Mammary epithelial cell (primary cell): ENCODE measurements around the gene BICDL1.
"Not testable (repeated sequence)": the region's sequence is repeated elsewhere in the genome, so short reads cannot be mapped to it uniquely, and the experiment has no call there.

Experiments
- EZH2 ChIP-seq: IDR thresholded peaks from 2 replicates; pipeline ENCODE4 v1.6.1; 2012; ENCODE audit warnings: low read length, inconsistent platforms, borderline replicate concordance
- TF ChIP-seq, protein P1 (sequence below), 2 donors: IDR thresholded peaks in 1 of 2; conservative IDR thresholded peaks in 1 of 2; 2 replicates each; pipeline ENCODE4 v1.5.1; 2011 to 2012; ENCODE audit warnings: inconsistent platforms in 2 of 2, low read length in 2 of 2, mild to moderate bottlenecking in 2 of 2, control low read depth in 1 of 2, low read depth in 1 of 2; ENCODE audit not compliant: insufficient read depth in 1 of 2; ENCODE audit errors: extremely low read depth in 1 of 2

GRCh38 chr12:120016199-120016598, 27.2 kb downstream of the BICDL1 start:
- TF ChIP-seq, protein P1, sequence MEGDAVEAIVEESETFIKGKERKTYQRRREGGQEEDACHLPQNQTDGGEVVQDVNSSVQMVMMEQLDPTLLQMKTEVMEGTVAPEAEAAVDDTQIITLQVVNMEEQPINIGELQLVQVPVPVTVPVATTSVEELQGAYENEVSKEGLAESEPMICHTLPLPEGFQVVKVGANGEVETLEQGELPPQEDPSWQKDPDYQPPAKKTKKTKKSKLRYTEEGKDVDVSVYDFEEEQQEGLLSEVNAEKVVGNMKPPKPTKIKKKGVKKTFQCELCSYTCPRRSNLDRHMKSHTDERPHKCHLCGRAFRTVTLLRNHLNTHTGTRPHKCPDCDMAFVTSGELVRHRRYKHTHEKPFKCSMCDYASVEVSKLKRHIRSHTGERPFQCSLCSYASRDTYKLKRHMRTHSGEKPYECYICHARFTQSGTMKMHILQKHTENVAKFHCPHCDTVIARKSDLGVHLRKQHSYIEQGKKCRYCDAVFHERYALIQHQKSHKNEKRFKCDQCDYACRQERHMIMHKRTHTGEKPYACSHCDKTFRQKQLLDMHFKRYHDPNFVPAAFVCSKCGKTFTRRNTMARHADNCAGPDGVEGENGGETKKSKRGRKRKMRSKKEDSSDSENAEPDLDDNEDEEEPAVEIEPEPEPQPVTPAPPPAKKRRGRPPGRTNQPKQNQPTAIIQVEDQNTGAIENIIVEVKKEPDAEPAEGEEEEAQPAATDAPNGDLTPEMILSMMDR (conservative IDR thresholded peaks at IDR 0.05 in 1 of 2, IDR thresholded peaks at IDR 0.05 in 1 of 2; ENCODE audit: extremely low read depth in 1 of 2, insufficient read depth in 1 of 2, low read depth in 1 of 2, low read length in 2 of 2) = not testable (repeated sequence)
- not testable (repeated sequence) for TF ChIP-seq EZH2
